ENCODE data around the gene OR2V1.
"Not testable (repeated sequence)": the region's sequence is repeated elsewhere in the genome, so short reads cannot be mapped to it uniquely, and the experiment has no call there.

Gene OR2V1

DNA sequence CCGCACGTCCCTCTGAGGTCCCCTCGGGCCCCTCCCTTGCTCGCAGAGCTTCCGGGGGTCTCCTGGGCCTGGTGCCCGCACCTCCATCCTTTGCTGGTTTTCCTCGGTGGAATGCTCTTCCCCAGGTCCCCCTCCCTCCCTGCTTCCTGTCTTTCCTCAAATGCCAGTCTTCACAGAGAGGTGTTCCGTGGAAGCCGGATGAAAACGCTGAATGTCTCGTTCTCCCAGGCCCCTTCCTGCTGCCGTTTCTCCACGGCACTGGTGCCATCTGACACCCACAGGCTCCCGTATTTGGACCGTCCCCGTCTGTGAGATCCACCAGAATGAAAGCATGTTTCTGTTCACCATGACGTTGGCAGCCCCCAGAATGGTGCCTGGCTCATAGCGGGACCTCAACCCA is 4.1 kb downstream of the OR2V1 start:
- DNase-seq = no peak

- no peak for DNase-seq
These were observed 6.4 kb downstream of the OR2V1 start for GRCh38 chr5:181124526-181124925.

- DNase-seq = no peak
These were observed 9.1 kb downstream of the OR2V1 start for GRCh38 chr5:181121675-181122561.

GRCh38 chr5:181120761-181121160 is 10.2 kb downstream of the OR2V1 start:
- no peak for DNase-seq

DNA sequence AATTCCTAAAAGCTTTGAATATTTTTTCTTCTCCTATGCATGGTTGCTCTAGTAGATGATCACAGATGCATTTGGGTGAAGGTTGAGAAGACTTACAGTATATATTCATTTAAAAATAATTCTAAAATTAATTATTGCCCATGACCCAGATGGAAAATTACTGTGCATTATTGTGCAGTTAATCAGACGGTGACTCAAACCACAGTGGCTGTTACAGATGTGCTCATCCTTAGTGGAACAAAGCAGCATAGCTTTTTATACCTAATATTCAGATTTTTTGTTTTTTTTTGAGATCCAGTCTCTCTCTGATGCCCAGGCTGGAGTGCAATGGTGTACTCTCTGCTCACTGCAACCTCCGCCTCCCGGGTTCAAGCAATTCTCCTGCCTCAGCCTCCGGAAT is 10.7 kb downstream of the OR2V1 start:
- DNase-seq = no peak

- DNase-seq = no peak
These were observed 11.9 kb downstream of the OR2V1 start for GRCh38 chr5:181119105-181119504.

- no peak for DNase-seq
These were observed 12.6 kb downstream of the OR2V1 start for GRCh38 chr5:181118369-181118768.

- no peak for DNase-seq
These were observed 15.9 kb downstream of the OR2V1 start for GRCh38 chr5:181114844-181115778.

DNA sequence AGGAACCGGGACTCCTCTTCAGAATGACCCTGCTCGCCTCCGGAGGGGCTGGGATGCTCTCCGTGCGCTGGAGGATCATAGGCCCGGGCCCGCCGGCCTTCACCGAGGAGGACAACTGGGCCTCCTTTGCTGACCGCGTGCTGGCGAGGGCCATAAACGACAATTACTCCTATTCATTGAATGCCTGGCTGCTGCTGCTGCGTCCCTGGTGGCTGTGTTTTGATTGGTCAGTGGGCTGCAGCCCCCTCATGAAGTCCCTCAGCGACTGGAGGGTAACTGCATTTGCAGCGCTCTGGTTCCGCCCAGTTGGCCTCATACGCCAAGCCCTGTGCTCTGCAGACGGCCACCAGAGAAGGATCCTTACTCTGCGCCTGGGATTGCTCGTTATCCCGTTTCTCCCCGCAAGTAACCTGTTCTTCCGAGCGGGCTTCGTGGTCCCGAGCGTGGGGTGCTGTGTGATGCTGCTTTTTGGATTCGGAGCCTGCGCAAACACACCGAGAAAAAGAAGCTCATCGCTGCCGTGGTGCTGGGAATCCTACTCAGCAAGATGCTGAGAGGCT is 16.6 kb downstream of the OR2V1 start:
- no peak for DNase-seq

DNA sequence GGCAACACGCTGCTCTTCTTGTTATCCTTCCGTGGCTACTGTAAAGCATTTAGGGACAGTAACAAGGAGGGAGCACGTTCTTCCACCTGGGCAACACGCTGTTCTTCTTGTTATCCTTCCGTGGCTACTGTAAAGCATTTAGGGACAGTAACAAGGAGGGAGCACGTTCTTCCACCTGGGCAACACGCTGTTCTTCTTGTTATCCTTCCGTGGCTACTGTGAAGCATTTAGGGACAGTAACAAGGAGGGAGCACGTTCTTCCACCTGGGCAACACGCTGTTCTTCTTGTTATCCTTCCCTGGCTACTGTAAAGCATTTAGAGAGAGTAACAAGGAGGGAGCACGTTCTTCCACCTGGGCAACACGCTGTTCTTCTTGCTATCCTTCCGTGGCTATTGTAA is 17.4 kb downstream of the OR2V1 start:
- DNase-seq = not testable (repeated sequence)

GRCh38 chr5:181112476-181112875 is 18.5 kb downstream of the OR2V1 start:
- no peak for DNase-seq

DNA sequence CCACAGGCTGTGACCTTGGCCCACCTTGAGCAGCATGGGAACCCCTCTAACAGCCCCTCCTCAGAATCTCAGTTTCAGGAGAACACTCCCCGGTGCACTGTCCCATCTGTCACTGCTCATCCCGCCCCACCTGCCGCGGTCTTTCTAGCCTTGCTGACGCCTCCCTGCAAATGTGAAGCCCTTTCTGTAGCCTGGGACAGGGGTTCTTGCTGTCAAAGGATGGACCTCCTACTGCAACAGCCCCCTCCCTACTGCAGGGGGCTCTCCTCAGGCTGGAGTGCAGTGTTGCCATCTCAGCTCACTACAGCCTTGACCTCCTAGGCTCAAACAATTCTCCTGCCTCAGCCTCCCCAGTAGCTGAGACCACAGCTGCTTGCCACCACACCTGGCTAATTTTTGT is 20.0 kb downstream of the OR2V1 start:
- no peak for DNase-seq

- DNase-seq = no peak
These were observed 21.4 kb downstream of the OR2V1 start for GRCh38 chr5:181109489-181110013.

GRCh38 chr5:181108578-181109165 is 22.3 kb downstream of the OR2V1 start:
- no peak for DNase-seq

- no peak for DNase-seq
These were observed 23.3 kb downstream of the OR2V1 start for GRCh38 chr5:181107699-181108098.

DNA sequence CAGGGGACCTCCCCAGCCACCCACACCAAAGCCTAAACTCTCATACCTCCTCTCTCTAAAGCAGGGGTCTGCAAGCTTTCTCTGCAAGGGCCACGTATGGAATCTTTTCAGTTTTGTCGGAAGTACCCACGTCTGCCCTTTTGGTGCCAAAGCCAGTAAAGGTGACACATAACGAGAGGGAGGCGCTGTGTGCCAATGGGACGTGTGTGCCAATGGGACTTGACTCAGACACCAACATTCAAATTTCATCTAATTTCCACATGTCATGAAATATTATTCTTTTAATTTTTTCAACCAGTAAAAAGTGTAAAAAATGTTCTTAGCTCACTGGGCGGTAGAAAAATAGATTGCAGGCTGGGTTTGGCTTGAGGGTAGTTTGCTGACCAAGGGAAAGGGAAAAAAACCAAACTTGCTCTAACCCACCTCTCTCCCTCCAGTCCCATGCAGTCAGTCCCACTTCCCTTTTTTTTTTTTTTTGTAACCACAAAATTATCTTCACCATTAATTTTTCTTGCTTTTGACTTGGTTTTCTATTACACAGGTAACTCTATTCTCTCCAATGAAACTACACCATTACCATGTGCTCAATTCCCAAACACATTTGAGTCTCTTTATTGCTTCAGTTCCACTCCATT is 25.5 kb downstream of the OR2V1 start:
- no peak for DNase-seq

DNA sequence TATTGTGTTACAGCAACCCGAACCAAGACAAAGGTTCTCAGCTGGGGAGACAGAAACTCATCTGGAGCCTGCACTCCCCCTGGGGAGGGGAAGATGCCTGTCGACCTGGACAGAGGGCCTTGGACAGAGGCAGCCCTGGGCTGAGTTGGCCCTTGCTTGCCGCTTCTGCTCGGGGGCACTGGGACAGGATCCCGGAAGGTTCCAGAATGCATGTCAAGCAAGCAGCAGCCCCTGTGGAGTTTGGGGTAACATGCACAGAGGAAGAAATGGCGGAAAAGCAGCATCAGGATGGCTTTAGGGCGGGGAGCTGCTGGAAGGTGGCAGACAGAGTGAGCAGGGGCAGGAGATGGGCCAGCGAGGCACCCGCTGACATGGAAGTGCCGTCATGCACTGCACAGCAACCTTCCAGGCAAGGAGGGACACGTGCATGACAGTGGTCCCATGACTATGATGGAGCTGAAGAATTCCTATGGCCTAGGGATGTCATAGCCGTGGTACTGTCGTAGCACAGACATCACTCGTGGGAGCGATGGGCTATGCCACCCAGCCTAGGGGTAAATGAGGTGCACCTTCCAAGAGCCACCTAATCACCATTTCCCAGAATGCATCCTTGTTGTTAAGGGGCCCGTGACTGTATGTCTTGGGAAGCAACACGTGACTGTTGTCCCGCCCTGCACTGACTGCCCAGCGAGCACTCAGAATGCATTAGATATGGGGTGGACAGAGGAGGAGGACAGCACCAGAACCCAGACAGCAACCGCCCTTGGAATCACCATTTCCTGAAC is 26.2 kb downstream of the OR2V1 start:
- DNase-seq = not testable (repeated sequence)

DNA sequence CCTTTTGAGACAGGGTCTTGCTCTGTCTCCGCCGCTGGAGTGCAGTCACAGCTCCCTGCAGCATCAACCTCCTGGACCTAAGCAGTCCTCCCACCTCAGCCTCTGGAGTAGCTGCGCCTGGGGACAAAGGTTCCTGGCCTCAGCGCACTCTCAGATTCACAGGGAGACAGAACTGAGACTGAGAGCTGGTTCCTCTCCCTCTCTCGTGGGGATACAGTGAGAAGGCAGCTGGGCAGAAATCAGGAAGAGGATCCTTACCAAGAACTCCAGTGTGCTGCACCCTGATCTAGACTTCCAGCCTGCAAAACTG is 26.8 kb downstream of the OR2V1 start:
- not testable (repeated sequence) for DNase-seq

- DNase-seq = not testable (repeated sequence)
These were observed 28.9 kb downstream of the OR2V1 start for GRCh38 chr5:181101930-181102674.

DNA sequence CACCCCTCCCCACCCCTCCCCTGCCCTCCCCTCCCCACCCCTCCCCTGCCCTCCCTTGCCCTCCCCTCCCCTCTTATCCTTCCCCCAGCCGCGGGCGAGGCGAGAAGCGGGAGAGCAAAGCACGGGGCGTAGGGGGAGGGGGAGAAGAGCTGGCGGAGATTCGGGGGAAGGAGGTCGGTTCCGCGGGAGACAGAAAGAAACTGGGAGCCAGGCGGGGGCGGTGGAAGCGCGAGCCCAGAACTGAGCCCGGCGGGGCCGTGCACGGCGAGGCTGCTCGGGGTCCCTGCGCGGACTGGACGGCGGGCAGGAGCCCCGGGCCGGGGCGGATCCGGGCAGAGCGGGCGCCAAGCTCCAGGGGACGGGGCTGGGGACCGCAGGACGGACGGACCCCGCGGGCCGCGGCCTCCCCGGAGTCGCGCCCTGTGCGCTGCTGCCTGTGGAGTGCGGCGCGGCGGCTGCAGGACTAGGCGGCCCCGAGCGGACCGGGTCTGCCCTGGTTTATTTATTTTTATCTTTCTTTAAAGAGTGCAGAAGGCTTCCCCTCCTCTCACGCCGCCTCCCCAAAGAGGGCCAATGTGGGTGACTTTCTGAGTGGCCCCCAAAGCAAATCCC is 29.8 kb downstream of the OR2V1 start:
- DNase-seq = not testable (repeated sequence)
